ENCODE results near the gene ACTN1.

Gene ACTN1

GRCh38 chr14:68824207-68824516, 154.9 kb downstream of the ACTN1 start:
- DNase-seq (ENCODE audit: low read depth) = no peak
